NCI-H69 (cell line): ENCODE data around the gene RFC5.
A peak's percentile ranks its signal among the peaks of the same experiment; 100 is the strongest.
"Not testable (repeated sequence)": the region's sequence is repeated elsewhere in the genome, so short reads cannot be mapped to it uniquely, and the experiment has no call there.

Source experiments
- DNase-seq: peaks from one replicate; lab custom pipeline; 2025; lab: John Stamatoyannopoulos, UW

RFC5 gene

DNA sequence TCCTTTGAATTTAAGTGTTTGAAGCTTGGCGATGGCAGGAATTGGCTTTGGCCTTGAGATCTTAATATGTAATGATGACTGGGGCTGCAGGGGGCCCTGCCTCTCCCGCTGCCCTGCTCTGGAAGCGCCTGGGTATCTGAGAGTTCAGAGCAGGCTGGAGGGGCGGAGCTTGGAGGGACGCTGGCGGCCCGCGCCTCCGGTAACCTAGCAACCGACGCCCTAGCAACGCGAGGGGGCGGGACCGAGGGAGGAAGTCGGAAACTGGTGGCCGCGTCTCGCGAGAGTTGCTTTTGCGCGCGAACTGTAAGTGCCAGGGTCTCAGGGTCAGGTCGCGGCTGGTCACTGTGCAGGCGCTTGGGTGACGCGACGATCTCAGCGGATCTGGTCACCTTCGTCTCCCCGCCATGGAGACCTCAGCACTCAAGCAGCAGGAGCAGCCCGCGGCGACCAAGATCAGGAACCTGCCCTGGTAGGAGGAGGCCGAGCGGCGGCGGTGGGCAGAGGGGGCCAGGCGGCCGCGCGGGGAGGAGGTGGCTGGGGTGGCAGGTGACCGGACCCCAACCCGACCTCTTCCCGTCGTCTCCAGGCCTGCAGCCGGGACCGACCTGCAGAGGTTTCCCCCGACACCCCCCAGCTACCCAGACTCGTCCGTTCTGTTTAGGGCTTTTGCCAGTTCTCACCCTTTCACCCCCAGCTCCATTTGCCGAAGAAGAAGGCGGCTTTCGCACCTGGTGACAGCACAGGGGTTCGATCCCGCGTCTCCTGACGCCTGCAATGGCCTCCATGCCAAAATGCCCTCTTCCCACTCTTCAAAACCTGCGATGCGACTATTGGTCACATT is at the start of gene RFC5:
Gene RFC5 (plus strand): TSS at position 280 of the 841 bp plus-strand sequence. CDS start 125 bp downstream, at position 405.
- DNase-seq: peak; percentile 100

DNA sequence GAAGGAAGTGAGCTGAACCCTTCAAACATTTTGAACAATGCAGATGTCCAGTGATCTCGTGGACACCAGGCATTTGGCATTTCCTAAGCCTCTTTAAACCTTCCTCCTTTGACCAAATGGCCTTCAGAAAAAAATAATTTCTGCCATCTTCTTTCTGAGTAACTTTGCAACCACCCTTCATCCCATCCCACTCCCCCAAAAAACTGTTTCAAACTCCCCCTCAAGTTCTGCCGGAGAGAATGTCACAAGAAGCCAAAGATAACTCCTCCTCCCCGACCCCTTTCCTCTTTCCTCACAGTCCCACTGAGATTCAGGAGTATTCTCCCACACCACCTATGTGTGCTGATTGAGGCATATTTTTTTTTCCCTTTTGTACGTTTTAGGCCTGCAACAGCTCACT is 49.5 kb upstream of the RFC5 start:
- peak; percentile 15 for DNase-seq

- DNase-seq: peak; percentile 57
Measured at GRCh38 chr12:117967512-117967911, 49.0 kb upstream of the RFC5 start.

- peak; percentile 60 for DNase-seq
Measured at GRCh38 chr12:117968151-117968789, 48.2 kb upstream of the RFC5 start.

GRCh38 chr12:117968826-117969659 is 47.5 kb upstream of the RFC5 start, which contains the start of gene KSR2:
TSS of gene KSR2 (minus strand) at chr12:117968990. CDS start at chr12:117968255, 735 bp downstream.
- peak; percentile 98 for DNase-seq

DNA sequence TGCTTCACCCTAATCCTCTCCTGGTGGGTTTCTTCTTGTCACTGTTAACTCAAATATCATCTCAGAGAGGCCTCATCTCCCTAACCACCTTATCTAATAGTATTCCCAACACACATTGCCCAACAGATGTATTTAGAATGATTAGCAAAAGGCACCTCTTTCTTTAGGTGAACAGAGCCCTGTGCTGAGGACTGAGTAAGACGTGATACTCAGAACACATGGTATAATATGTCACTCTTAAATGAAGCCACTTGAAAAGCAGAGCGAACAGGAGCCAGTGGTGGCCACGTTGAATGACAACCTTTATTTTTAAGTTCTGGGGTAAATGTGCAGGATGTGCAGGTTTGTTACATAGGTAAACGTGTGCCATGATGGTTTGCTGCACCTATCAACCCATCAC is 46.2 kb upstream of the RFC5 start:
- DNase-seq: no peak

DNA sequence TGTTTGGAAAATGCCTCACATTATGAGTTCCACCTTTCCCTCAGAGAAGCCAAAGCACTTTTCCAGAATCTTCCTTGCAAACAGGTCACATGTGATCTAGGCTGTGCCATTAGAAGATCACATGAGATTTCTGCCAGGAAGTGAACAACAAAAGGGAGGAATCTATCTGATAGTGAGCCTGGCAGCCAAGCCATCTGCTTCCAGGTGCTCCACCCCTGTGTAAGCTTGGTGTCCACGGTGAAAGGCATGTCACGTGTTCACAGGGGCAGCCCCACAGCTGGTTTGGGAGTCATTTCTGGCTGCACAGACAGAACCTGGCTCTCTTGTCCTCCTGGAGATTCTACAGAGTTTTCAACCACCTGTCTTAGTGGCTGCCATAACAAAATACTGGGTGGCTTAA is 44.2 kb upstream of the RFC5 start:
- DNase-seq: peak; percentile 56

- no peak for DNase-seq
Measured at GRCh38 chr12:117975006-117975405, 41.5 kb upstream of the RFC5 start.

DNA sequence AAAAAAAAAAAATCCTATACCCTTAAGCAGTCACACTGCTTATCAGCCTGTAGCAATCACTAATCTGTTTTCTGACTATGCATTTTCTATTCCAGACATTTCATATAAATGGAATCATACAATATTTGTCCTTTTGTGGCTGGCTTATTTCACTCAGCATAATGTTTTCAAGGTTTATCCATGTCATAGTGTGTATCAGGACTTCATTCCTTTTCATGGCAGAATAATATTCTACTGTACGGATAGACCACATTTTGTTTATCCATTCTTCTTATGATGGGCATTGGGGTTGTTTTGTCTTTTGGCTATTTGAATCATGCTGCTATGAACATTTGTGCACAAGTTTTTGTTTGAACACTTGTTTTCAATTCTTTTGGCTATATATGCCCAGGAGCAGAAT is 39.1 kb upstream of the RFC5 start:
- DNase-seq: no peak

- DNase-seq: no peak
Measured at GRCh38 chr12:117980616-117981015, 35.9 kb upstream of the RFC5 start.

GRCh38 chr12:117981267-117981666 is 35.2 kb upstream of the RFC5 start:
- DNase-seq: no peak

DNA sequence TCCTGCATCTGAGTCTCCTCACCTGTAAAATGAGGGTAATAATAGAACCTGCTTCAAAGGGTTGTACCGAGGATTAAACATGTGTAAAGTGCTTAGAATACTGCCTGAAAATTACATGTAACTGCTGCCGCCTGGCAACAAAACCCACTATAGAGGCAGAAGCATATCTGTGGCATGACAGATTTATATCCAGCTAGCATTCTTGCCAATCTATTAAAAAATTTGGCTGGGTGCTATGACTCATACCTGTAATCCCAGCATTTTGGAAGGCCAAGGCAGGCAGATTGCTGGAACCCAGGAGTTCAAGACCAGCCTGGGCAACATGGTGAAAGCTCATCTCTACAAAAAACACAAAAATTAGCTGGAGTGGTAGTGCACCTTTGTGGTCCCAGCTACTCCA is 31.3 kb upstream of the RFC5 start:
- DNase-seq: no peak

DNA sequence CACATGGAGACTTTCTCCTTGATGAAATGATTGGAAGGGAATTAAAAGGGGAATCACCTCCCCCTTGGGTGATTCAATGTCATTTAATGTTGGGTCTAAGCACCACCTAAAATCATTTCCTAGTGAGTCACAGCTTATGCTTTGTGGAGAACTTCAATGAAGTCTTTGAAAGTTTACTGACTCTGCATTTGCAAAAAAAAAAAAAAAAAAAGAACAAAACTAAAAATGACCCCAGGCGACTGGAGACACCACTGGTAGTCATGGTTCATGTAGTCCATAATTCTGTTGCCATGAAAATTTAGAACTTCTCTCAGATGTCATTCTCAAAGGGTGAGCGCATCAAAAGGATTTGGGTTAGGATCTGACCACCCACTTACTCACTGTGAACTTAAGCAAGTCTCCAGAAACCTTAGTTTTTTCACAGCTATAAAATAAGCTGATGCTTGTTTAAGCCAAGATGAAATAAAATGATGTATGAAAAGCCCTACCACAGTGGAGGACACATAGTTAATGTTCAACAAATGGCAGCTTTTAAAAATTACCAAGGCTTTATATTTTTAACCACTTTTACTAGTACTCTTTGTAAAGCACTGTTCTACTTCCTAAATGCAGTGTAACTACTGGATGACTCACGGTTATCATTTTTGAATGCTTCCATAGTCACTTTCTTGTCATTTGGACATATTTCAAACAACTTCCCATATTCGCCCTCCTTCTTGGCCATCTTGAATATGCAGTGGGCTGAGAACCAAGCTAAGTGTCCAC is 29.6 kb upstream of the RFC5 start:
- no peak for DNase-seq

GRCh38 chr12:117994551-117995438 is 21.7 kb upstream of the RFC5 start:
- peak; percentile 15 for DNase-seq

DNA sequence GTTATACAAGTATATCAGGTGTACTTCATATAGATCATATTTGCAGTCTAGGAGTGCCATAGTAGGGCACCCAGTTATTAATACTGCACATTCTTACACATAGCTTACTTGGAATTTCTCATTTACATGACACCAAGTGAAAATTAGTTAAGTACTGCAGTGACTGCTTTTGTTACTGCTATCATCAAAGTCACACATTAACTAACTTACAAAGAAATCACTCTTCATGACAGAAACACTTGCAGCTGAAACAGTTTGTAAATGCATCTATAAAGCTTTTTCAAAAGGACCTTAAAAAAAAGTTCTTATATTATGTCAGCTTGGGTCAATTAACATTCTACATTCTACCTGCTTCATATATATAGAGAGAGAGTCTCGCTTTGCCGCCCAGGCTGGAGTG is 17.8 kb upstream of the RFC5 start:
- DNase-seq: no peak

- not testable (repeated sequence) for DNase-seq
Measured at GRCh38 chr12:117999806-118000205, 16.7 kb upstream of the RFC5 start.

DNA sequence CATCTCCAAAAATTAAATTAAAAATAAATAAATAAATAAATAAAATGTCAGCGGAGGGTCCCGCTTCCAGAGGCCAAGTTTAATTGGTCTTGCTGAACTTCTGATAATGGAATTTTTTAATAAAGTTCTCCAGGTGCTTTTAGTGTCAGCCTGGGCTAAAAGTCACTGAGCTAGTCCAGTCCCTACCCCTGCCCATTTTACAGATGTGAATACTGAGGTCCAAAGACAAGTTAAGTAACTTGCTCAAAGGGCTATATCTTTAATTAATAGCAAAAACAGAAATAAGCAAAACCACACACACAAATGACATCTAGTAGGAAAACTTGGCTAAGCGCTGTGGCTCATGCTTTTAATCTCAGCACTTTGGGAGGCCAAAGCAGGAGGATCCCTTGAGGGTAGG is 5.6 kb upstream of the RFC5 start:
- DNase-seq: no peak

GRCh38 chr12:118011377-118011776 is 5.1 kb upstream of the RFC5 start:
- DNase-seq: no peak

GRCh38 chr12:118011961-118012360 is 4.5 kb upstream of the RFC5 start:
- DNase-seq: no peak

DNA sequence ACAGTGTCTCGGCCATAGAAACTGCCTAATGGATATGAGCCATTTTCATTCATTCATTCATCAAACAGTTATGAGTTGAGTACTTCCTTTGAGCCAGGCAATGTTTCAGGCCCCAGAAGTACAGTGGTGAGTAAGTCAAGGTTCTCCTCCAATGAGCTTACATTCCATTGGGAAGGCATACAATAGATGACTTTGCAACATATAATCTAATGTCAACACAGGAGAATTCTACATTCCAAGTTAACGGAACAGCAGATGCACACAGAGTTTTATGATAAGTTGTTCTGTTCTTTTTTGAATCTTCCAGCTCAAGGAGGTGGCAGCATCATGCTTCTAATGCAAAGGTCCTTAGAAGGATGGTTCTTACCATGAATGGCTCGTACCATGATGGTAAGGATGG is 3.2 kb upstream of the RFC5 start:
- DNase-seq: no peak

- DNase-seq: no peak
Measured at GRCh38 chr12:118015306-118015705, 1.2 kb upstream of the RFC5 start.
